NCI-H187 treated with DMSO at 0.1 percent for 48 hours (cell line): ENCODE data around the gene PRPF6.

Source experiments
- DNase-seq: peaks from one replicate; lab custom pipeline; 2025; lab: John Stamatoyannopoulos, UW

The PRPF6 gene

GRCh38 chr20:64035933-64036345, 55.0 kb downstream of the PRPF6 start, which contains the start of gene C20orf204:
Gene C20orf204 (plus strand): TSS chr20:64036182. CDS start chr20:64036324, 142 bp downstream.
- no peak for DNase-seq

DNA sequence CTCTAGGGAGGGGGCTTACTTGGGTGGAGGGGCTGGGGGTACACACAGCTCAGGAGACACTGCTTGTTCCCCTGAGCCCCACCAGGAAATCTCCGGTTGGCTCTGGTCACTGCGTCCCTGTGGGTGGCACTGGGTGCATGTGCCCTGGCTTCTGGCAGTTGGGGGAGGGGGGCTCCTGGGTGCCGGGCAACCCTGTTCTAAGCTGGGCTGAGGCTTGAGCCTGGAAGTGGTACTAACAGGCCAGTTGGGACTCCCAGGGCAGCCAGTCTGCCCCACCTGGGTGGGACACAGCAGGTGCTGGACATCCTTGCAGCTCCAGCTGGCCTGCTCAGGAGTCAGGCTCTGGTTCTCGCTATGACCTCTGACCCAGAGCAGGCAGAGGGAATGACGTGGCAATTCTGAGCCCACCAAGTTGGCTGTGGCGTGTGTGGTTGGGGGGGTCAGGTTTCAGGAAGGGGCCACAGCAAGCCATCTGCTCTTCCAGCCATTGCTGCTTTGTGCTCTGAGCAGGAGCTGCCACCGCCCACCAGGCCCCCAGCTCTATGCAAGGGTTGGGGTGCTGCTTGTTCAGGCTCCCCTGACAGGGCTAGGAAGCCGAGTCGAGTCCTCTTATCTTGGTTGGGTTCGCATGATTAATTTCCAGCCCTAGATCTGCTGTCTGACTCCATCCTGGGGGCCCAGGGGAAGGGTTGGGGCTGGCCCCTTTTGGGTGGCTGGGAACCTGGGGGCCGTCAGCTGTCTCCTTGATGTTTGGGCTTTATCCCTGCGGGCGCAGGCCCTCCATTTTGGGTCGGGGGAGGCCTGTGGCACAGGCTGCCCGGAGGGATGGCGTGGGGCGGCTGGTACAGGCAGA, 55.6 kb downstream of the PRPF6 start:
- DNase-seq, result no peak

- DNase-seq, result no peak
Measured at GRCh38 chr20:64037199-64037497, 56.2 kb downstream of the PRPF6 start.

GRCh38 chr20:64037498-64038213, 56.7 kb downstream of the PRPF6 start:
- no peak for DNase-seq

DNA sequence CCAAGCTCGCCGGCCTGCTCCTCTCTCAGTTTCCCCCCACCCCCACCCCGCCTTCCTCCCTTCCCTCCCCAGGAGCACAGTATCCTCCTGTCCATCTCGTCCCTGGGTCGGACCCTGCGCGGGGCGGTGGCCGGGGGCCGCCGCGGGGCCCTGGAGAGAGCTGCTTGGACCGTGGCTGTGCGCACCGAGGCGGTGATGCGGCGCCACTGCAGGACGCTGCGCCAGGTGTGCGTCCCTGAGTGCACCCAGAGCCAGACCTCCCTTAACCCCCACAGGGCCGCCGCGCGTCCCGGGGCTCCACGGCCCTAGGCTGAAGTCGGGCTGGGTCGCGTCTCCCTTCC, 57.3 kb downstream of the PRPF6 start:
- no peak for DNase-seq

GRCh38 chr20:64038565-64039292, 57.8 kb downstream of the PRPF6 start:
- DNase-seq, result no peak

DNA sequence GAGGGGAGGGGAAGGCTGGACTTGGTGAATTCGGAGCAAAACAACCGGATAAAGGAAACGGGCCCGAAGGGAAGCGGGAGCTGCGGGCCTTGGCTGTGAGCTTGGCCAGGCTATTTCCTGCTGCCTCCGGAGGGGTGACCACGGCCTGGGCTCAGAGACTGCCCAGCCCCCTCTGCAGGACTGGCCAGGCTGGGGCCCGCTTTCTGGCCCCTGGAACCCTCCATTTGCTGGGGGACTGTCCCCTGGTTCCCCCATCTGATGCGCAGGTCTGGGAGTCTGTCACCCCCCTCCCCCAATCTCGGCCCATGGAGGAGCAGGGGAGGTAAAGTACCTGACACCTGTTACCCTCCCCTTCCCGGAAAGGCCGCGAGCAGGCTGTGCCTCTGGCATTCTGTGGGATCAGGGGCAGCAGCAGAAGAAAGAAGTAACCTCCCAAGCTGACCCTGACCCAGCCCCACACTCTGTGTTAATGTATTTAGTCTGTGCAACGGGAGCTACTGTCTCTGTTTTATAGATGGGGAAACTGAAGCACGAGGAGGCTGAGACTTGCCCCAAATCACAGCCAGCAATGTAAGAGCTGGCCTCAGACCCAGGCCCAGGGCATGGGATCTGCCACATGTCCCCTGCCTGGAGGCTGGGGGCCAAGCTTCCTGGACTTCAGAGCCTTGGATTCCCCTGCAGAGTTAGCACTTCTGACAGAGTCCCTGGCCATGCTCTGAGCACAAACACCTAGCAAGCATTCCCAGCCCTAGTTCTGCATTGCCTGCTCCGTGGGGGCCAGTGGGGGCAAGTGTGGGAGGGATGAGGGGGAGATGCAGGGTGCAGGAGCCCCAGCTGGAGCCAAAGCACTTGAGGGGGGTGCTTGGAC, 58.6 kb downstream of the PRPF6 start:
- no peak for DNase-seq

GRCh38 chr20:64040231-64041039, 59.5 kb downstream of the PRPF6 start:
- no peak for DNase-seq

DNA sequence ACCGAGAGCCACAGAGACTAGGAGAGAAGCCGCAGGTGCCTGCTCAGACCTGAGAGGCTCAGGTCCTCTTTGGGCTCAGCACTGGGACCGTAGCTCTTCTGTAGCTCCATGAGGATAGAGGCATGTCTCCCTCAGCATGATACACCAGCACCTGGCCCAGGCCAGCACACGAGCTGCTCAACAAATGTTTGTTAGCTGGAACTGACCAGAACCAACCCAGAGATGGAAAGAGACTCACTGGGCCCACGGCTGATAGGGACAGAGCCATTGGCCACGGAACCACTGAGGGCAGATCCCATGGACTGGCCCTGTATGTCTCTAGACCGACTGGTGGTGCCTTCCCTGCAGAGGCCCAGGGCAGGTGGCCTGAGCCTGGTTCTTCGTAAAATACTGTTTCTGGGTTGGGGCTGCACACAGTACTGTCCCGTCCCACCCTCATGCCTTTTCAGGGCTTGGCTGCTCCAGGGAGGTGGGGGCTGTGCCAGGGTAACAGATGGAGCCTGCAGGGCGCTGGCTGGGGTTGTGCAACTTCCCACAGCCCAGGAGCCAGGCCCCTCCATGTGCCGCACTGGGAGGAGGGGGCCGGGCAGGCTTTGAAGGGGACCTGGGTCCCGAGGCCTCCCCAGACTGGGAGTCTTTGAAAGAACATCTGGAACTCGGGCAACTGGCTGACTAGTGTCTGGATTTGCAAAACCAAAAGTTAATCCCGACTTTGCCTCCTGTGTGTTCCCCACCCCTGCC, 60.3 kb downstream of the PRPF6 start:
- no peak for DNase-seq

DNA sequence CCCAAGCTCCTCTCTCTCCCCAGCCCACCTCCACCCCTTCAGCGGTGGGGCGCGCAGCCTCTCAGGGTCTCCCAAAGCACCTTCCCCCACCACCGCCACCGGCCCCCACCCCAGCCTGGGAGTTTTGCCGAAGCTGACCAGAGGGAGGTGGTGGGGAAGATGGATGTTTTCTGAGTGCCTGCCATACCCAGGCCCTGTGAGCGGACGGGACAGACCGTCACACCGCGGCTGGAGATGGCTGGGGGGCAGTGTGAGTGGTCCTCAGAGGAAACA, 60.8 kb downstream of the PRPF6 start:
- DNase-seq, result no peak

DNA sequence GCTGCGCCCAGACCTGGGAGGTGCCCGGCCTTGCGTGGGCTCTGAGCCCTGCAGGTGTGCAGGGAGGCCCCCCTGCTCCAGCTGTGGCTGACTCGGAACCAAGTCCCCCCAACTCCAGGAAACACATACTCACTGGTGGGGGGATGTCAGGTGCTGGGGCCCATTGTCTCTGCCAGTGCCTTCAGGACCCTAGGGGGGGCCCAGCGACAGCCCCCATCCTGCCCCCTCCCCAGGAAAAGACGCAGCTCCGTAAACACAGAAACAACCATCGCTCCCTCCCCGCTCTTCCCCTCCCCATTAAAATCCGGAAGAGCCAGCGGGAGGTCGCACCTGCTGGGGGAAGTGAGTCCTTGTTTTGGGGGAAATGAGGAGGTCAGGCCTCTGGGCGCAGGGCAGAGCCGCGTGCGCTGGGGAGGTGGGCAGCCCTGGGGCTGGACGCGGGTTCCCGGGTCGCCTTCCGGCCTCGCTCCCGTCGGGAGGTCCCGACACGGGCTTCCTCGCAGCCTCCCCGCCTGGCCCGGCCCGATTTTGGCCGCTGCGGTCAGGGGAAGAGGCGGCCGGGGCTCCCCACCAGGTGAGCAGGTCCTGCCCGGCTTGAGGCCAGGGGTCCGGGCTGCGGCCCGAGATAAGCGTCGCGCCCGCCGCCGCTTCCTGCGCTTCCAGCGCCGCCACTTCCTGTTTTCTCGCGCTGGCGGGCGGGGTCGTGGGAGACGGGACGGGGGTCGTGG, 61.3 kb downstream of the PRPF6 start:
- DNase-seq, result no peak

GRCh38 chr20:64043768-64044167, 62.8 kb downstream of the PRPF6 start:
- no peak for DNase-seq

GRCh38 chr20:64044484-64045247, 63.7 kb downstream of the PRPF6 start:
- DNase-seq, result no peak

DNA sequence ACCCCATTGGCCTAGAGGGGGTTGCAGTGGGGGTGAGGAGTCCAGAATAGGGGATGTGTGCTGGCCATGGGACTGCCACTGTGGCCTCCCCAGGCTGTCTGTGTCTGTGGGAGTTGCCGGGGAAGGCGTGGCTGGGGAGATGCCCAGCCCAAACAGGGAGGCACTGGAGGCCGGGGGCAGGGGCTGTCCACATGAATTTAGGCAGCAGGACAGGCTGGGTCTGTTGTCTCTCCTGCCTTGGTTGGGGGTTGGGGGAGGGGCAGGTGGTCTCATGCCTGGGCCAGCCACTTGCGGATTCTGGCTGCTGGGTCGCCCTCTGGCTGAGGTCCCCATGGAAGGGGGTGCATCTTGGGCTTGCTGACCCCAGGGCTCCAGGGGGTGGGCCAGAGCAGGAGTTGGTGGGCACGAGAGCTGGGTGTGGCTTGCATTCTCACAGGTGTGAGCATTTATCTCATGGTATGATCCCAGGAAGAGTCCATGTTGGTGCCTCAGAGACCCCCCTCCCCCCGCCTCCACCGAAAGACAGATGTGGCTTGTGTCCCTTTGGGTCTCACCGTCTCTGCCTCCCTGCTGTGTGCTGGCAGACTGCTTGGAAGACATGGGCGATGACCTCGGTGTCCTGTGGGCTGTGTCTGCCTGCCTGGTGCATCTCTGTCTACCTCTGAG, 64.5 kb downstream of the PRPF6 start:
- no peak for DNase-seq

GRCh38 chr20:64047046-64047389, 66.1 kb downstream of the PRPF6 start:
- no peak for DNase-seq

DNA sequence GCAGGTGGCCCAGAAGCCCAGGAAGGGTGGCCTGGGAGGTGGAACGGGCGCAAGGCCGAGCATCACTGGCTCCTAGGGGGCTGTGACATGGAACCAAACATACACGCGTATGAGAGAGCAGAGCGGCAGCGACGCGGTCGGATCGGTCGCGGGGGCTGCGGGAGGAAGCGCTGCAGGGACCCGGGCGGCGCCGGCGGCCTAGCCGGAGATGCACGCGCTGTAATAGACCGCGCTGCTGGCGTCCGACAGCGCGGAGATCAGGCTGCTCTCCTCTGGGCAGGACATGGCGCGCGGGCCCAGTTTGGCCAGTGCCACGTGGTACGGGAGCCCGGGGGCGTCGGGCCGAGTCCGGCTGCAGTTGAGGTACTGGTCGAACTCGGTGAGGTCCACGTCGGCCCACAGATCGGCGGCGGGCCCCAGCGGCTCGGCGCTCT, 67.1 kb downstream of the PRPF6 start:
- DNase-seq, result no peak

DNA sequence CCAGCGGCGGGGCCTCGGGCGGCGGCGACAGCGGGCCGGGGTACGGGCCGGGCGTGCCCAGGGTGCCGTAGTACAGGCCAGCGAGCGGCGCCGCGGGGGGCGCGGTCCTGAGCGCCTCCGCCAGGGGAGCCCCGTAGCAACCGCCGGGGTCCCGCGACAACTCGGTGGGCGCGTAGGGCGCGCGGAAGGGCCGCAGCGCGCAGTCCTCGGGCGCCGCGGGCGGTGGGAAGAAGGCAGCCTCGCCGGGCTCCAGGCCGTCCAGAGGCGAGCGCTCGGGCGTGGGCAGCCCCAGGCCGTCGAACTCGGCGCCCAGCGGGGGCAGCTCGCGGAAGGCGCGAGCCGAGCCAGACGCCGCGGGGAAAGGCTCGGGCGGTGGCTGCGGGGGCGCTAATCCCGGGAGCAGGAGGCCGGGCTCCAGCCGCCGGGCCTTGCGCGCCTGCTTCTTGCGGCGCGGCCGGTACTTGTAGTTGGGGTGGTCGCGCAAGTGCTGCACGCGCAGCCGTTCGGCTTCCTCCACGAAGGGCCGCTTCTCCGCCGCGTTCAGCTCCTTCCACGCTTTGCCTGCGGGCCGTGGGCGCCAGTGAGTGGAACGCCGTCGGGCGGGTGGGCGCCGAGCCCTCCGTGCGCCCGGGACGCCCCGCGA, 67.6 kb downstream of the PRPF6 start:
- no peak for DNase-seq
